Ramos (cell line): ENCODE data around the gene CCDC198.

Source experiments
- in situ Hi-C: fragments of 300-500 bp; cut with MboI; formaldehyde crosslinking; loops from one replicate; pipeline ENCODE4 v1.14.3; 2022; ENCODE audit warnings: low sequenced_read_pairs; ENCODE audit not compliant: unreplicated experiment

CCDC198 gene, protein sequence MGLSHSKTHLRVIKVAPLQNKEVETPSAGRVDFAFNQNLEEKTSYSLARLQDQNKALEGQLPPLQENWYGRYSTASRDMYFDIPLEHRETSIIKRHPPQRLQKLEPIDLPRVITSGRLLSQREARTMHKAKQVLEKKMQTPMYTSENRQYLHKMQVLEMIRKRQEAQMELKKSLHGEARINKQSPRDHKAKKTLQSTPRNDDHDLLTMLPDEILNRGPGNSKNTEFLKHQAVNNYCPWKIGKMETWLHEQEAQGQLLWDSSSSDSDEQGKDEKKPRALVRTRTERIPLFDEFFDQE

DNA sequence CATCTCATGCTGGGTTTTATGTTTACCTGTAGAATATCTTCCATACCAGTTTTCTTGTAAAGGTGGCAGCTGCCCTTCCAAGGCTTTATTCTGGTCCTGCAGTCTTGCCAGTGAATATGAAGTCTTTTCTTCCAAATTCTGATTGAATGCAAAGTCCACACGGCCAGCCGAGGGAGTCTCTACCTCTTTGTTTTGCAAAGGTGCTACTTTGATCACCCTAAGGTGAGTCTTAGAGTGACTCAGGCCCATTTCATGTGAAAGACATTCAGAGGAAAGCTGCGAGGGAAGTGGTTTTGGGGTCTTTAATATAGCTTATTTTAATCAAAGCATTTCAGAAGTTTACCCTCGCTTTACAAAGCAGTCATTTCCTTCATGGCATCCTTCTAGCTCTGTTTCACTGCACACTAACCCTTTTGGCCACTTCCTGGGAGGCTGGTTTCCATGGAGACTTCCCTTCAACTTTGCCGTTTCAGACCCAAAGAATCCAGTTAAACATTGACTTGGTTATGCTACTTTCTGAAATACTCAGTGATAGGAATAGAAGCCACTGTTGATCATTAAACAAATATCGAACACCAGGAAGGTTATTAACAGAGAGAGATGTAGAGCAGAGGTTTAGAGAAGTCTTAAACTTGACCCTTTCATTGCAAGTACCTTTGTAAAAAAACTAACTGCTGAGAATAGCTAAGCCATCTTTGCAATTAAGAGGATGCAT lies at the start of gene CCDC198:
TSS of gene CCDC198 (minus strand) at position 391 of the 715 bp plus-strand sequence. CDS start at position 249, 142 bp downstream.
- in situ Hi-C loops: no loop called here

DNA sequence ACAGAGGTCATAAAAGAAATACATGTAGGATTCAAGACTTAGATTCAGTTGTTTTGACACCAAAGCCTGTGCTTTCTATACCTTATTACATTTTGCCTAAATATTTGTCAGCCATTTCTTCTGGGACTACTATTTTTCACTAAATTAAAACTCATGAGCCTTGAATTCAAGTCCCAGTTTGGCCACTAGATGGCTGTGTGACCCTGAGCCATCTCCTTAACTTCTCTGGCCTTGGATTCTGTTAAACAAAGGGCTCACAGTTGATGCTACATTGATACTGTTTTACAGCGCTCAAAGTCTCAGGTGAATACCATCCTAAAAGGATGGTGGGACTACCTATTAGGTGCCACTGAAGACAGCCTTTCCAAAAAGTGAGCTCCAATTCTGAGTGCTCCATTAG lies 39.6 kb upstream of the CCDC198 start:
- in situ Hi-C loops: no loop called here

DNA sequence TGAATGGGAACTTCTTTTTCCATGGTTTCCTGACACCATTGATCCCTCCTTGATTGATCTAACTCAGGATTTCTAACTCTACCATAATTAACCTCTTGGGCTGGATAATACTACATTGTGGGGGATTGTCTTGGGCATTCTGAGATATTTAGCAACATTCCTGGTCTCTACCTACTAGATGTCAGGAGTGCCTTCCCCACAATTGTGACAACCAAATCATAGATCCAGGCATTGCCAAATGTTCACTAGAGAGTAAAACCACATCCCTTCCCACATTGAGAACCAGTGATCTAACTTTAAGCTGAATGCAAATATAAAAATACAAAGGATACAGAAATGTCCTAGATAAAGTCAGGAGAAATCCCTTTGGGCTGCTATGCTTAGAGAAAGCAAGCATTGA lies 36.9 kb upstream of the CCDC198 start:
- in situ Hi-C loops: no loop called here

DNA sequence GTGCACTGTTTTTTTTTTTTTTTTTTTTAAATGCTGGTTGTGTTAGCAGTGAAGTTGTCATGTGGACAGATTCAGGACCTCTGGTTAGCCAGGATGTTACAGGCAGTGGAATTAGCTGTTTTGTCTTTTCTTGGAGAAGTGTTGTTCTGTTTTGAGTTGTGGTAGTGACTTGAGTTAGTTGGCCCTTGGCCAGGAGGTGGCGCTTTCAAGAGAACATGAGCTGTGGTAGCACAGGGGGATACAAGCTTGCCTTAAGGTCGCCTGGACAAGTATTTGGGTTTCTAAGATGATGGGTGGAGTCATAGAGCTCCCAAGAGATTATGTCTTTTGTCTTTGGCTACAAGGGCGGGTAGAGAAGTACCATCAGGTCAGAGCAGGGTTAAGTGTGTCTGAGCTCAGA lies 33.3 kb upstream of the CCDC198 start:
- in situ Hi-C loops: no loop called here

DNA sequence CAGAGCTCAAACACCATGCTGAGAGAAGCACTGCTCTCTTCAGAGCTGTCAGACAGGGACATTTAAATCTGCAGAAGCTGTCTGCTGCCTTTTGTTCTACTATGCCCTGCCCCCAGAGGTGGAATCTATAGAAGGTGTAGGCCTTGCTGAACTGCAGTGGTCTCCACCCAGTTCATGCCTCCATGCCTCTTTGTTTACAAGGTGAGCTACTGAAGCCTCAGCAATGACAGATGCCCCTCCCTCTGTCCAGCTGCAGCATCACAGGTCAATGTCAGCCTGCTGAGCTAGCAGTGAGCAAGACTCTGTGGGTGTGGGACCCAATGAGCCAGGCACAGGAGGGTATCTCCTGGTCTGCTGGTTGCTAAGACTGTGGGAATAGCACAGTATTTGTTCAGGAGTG lies 25.4 kb upstream of the CCDC198 start:
- in situ Hi-C loops: no loop called here

DNA sequence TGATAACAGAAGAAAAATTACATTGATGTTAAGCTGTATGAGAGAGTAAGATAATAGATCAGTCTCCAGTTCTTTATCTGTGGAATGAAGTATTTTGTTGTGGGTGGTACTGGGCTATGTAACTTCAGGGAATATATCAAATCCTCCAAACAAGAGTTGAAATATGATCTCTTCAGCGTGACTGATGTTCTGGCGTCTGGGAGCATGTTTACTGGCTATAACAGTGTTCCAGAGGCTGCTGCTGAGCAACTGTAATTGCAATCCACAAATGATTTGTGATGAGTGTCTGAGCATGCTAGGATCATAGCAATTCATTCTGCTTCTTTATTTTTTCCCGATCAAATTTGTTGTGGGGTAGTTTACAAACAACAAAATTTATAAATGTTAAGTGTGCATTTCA lies 18.6 kb upstream of the CCDC198 start:
- in situ Hi-C loops: no loop called here

DNA sequence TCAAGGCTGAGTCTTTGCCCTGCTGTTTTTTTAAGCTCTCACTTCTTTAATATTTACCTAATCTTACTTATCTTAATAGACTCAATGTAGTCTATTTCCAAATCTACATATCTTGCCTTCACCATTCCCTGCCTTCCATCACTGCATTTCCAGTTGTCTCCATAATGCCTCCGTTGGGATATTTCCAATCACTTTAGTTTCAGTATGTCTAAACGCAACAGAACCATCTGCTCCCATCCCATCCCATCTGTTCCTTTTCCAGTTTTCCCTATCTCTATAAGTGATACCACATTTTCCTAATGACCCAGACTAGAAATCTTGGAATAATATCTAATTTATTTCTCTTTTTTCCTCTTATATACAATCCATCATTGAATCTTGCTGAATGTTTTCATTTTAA lies 15.1 kb upstream of the CCDC198 start:
- in situ Hi-C loops: no loop called here

DNA sequence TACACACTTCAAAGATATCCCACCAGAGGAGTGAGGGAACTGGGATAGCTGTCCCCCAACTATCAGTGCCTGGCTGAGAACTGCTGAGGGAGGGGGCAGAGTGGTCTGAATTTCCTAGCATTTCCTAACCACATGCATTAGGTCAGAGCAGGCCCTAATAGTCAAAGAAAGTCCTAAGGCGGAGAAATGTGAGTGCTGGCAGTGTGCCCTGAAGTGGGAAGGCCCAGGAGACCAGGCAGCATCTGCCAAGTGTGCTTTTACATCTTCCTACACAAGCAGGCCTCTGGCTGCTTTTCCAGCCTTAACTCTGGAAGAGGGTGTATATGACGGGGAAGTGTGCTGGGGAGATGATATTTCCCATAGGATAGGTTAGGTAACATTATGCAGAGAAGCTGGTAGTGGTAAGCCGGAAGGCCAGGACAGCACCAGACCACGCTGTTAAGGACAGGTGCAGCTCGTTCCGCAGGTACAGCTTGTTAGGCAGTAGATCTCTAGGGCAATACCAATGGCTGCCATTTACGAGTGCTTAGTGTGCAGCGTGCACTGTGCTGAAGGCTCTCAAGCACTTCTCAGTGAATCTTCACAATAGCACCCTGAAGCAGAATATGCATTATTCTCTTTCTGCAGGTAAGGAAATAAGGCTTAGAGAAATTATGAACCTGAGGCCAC lies 9.1 kb upstream of the CCDC198 start:
- in situ Hi-C loops: no loop called here

DNA sequence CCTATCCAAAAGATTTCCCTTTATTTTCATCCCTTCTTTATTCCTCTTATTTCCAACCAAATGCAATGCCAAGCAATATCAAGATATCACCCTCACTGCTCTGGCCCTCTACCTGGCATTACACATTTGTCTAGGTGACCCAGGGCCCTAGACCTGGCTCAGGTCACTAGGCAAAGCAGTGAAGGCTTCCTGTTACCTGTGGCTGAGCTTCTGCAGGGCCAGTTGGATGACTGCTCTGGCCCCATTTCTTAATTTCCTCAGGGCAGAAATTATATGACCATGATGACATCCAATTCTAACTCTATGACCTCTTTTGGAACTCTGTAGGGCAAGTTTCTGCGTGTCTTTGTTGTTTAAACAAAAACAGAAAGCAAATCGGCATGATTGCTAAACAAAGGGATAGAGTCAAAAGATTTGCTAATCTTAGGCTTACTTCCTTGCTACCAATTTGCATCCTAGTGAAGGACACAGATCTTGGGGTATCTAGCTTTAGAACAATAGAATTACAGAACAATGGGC lies 7.4 kb upstream of the CCDC198 start:
- in situ Hi-C loops: no loop called here

DNA sequence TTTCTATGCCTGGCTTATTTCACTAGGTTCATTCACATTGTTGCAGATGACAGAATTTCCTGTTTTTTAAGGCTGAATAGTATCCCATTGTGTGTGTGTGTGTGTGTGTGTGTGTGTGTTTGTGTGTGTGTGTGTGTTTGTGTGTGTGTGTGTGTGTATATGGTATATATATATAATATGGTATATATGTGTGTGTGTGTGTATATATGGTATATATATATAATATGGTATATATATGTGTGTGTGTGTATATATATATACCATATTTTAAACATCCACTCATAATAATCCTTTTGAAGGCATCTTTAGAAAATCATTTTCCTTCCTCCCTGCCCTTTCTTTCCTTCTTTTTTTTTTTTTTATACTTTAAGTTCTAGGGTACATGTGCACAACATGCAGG lies 5.0 kb upstream of the CCDC198 start:
- in situ Hi-C loops: no loop called here

DNA sequence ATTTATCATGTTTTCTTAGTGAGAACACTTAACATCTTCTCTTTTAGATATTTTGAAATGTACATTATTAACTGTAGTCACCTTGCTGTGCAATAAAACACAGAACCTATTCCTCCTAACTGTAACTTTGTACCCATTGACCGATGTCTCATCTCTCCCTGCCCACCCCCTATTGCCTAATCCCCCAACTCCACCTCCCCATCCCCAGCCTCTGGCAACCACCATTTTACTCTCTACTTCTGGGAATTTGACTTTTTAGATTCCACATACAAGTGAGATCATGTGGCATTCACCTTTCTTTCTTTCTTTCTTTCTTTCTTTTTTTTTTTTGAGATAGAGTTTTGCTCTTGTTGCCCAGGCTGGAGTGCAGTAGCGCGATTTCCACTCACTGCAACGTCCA lies 4.4 kb upstream of the CCDC198 start:
- in situ Hi-C loops: no loop called here

DNA sequence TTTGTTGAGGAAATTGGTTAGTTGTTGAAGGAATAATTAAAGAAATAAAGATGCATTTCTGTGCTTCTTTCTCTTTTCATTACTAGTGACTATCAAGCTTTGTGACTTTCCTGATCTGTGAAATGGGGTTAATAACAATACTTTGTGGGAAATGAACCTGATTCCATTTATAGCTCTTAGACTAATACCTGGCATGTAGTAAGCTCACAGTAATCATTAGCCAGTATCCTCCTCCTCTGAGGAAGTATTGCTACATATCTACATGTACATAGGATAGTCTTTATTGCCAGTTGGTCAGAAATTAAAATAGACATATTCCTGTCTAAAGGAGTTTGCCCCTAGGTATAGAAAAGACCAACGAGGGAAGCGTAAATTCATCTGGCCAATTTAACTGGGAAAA lies 1.8 kb upstream of the CCDC198 start:
- in situ Hi-C loops: no loop called here

DNA sequence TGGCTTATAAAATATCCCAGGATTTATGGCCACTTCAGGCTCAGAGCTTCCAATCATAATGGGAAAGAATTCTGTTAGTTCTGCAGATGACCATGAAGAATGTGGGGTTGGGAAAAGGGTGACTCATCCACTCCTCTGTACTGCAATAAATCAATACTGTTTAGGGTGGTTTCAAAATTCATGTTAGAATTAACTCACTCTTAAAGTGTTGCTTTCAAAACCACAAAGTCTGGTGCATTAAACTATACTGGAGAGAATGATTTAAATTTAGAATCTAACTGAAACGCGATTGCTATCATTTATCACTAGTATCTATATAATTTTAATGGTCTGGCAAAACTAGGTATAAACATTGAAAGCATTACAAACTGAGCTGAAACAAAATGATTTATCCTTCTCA lies 798 bp downstream of the CCDC198 start:
- in situ Hi-C loops: no loop called here

DNA sequence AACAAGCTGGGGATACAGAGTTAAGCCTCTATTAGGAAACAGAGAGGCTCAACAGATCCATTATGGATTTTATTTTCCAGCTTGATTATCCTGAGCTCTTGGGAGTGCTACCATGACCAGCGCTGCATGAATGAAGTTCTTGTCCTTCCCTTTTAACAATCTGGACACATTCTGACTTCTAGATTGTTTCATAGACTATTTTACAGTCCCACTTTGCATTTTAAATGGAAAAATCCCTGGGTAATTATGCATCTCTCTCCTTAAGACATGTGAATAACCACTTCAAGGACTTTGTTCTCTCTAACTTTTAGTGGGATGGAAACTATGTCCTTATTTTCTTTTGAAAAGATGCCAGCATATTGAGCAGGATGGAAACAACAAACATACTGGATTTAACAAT lies 2.0 kb downstream of the CCDC198 start:
- in situ Hi-C loops: no loop called here

DNA sequence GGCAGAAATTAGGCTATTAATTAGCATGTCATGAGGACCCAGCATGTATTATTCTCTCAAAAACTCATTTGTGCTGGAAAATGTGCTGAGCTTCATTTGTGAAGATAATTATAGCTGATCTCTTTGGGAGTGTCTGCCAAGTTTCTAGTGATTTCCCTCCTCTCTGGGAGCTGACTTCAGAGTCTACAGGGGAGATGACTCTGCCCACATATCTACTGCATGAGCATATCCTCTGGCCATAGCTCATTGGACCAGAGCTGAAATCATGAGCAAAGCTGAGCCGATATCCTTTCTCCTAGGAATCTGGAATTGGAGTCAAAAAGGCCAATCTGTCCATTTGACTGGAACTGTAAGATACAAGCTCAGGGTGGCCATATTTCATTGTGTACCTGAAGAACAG lies 5.9 kb downstream of the CCDC198 start:
- in situ Hi-C loops: no loop called here

DNA sequence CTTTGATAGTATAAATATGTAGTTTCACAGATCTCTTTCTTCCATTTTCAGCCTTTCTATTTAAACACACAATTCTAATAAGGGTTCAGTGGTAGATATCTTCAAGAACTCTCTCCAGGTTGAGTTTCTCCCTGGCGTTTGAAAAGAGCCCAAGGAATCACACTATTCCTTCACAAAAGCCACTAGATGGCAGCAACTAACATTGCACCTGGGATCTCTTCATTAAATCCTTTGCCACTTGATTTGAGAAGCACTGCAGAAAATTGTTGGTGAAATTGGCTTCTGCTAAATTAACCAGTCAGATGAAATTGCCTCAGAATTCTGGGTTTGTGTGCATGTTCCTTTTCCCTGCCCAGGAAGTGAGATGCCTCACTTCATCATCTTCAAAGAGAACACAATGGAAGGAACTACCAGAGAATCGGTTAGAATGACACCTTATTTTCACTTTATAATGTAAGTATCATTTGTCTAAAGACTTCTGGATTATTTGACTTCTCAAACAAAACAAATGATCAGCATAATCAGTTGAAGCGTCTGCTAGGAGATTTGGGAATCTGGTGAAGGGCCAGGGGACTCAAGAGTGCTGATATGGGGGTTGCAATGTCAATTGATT lies 6.8 kb downstream of the CCDC198 start:
- in situ Hi-C loops: no loop called here

DNA sequence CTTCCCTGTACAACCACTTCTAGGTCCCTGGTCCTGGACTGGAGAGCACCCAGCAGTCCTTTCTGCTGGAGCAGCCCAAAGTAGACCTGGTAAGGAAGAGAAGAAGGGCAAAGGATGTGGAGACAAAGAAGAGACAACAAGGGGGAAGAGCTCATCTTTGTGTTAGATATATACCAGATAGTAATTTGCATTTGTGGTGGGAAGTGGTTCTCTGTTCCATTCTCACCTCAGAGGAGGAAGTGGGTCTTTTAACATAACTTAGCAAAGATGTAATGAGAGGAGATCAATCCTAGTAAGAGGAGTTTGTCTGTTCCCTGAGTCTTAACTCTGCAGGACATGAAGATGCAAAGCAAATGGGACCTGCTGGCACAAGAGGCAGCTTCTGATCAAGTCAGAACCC lies 8.0 kb downstream of the CCDC198 start:
- in situ Hi-C loops: no loop called here

DNA sequence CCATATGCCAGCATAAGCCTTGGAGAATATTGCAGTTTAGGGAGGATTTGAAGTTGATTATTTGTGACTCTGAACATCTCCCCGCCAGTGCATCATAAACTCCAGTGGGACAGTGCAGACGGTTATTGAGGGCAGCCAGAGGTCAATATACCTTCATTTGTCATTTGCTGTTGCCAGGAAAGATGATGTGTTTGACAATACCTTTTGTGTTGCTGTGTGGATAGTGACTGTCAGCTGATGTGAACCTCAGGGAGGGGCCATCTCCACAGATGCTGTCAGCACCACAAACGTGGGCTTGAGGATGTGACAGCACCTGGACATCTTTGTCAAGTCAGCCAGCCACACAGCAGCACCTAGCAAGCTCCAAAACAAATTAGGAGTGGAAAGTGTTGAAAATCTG lies 11.5 kb downstream of the CCDC198 start:
- in situ Hi-C loops: no loop called here

DNA sequence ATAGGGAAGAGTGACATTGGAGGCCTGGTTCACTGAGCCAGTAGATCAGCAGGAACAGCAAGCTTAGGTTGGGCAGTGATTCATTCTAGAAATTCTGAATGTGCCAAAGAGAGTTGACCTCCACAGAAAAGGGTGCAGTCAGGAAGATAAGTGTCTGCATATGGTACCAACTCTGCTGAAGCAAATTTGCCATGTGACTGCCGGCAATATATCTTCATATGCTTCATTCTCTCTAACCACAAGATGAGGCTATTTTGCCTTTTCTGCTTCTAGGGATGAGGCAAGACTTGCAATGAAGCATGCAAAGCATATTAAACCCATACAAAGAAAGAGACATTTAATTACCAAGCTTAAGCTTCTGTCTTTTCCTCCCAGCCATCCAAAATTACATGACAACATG lies 13.6 kb downstream of the CCDC198 start:
- in situ Hi-C loops: no loop called here

DNA sequence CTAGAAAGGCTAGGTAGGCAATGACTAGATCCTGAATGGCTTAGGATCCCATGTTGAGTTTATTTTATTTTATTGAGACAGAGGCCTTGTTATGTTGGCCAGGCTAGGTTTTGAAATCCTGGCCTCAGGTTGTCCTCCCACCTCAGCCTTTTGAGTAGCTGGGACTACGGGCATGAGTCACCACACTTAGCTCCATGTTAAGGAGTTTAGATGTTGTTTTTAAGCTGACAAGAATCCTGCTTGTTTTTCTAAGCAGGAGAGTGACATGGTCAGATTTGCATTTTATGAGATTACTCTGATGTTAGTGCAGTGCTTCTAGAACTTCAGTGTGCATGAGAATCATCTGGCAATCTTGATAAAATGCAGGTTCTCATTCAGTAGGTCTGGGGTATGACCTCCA lies 14.5 kb downstream of the CCDC198 start:
- in situ Hi-C loops: no loop called here

DNA sequence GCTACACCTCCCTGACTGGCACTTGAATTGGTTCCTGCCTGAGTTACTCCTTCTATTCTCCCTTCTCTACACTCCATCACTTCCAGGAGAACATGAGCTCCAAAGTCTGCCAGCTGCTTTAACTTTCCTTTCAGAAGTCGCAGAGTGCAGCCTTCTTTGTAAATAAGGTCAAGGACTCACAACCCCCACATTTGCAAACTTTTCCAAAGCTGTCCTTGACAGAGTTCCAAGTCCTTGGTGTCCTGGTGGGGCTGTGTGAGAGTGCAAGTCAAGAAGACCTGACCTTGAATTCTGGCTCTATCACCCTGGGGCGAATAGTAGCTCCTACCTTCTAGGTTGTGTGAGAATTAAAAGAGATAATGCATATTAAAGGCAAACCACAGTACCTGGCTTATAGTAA lies 15.6 kb downstream of the CCDC198 start:
- in situ Hi-C loops: no loop called here
